GM12878 (cell line): ENCODE data around the gene RAD51B. TPM values are rescaled to one million over a fixed set of nuclear protein-coding genes. Genes with fewer than 3 reads are reported as not detected.

Experiments used
- ATAC-seq: fragments of 200-7000 bp; cut with Tn5 transposase; 3 replicates; pipeline ENCODE4 v1.9.1; 2020; ENCODE audit warnings: mild to moderate bottlenecking, moderate library complexity
- BruUV-seq: library from RNA; stranded (reverse); fragments of 400-500 nt; replicated peaks from 2 replicates; lab custom pipeline; 2021; lab: Mats Ljungman, UMichigan
- CTCF ChIA-PET: fragments of 300-600 bp; sonication (Branson Sonifier 250); formaldehyde crosslinking; extraction: SDS; loops from one replicate; lab custom pipeline; 2021; ENCODE audit warnings: inconsistent platforms; lab: Yijun Ruan, JAX
- POLR2A ChIA-PET: fragments of 350-600 bp; formaldehyde crosslinking; extraction: SDS; loops from one replicate; lab custom pipeline; 2021; ENCODE audit warnings: inconsistent platforms; lab: Charles Lee
- RAD21 ChIA-PET: fragments of 300-600 bp; sonication (Branson Sonifier 250); formaldehyde crosslinking; loops from one replicate; lab custom pipeline; 2023; ENCODE audit warnings: antibody characterized with exemption; ENCODE audit not compliant: unreplicated experiment; lab: Charles Lee
- SMC1A ChIA-PET: fragments of 300-600 bp; sonication (Branson Sonifier 250); formaldehyde crosslinking; loops from one replicate; lab custom pipeline; 2023; ENCODE audit not compliant: unreplicated experiment, uncharacterized antibody; lab: Charles Lee
- DNase-seq: peaks from one replicate; pipeline ENCODE4 v3.0.0-alpha.2; 2011; ENCODE audit warnings: low read depth, low spot score
- FAIRE-seq: peaks from 3 replicates; lab custom pipeline; 2011; peaks lifted over from hg19 to GRCh38; lab: Jason Lieb, UNC
- H2AFZ ChIP-seq: 2 replicates; pipeline ENCODE4 v1.6.0; 2011; ENCODE audit warnings: low read depth, low read length, control low read depth; ENCODE audit not compliant: control insufficient read depth
- H3K27ac ChIP-seq: 2 replicates; pipeline ENCODE4 v1.5.1; 2011; ENCODE audit warnings: control low read depth; ENCODE audit not compliant: control insufficient read depth, insufficient read depth
- H3K27me3 ChIP-seq, 2 experiments: replicated peaks in 1 of 2; 2 replicates each; pipeline versions ENCODE4 v1.6.0 to v1.6.1; 2011; ENCODE audit warnings: low read length in 1 of 2; ENCODE audit not compliant: control insufficient read depth in 2 of 2, insufficient read depth in 2 of 2
- H3K36me3 ChIP-seq, 2 experiments: 2 replicates each; pipeline ENCODE4 v1.5.1; 2011; ENCODE audit warnings: low read length in 1 of 2; ENCODE audit not compliant: control insufficient read depth in 2 of 2, insufficient read depth in 2 of 2
- H3K4me1 ChIP-seq: 2 replicates; pipeline ENCODE4 v1.6.1; 2011; ENCODE audit warnings: mild to moderate bottlenecking, low read length, moderate library complexity, mixed read lengths; ENCODE audit not compliant: control insufficient read depth, insufficient read depth
- H3K4me2 ChIP-seq: 2 replicates; pipeline ENCODE4 v1.6.0; 2011; ENCODE audit warnings: control low read depth; ENCODE audit not compliant: control insufficient read depth, insufficient read depth
- H3K4me3 ChIP-seq: fragments of 200-600 bp; sonication (generic); 2 replicates; pipeline ENCODE4 v1.5.1; 2016
- H3K79me2 ChIP-seq: 2 replicates; pipeline ENCODE4 v1.6.0; 2011; ENCODE audit warnings: low read length; ENCODE audit not compliant: control insufficient read depth, insufficient read depth
- H3K9ac ChIP-seq: 2 replicates; pipeline ENCODE4 v1.8.0; 2011; ENCODE audit warnings: low read length, control low read depth, mixed read lengths; ENCODE audit not compliant: control insufficient read depth, insufficient read depth
- H3K9me3 ChIP-seq: replicated peaks from 3 replicates; pipeline ENCODE4 v1.5.1; 2011; ENCODE audit warnings: mild to moderate bottlenecking, low read length; ENCODE audit not compliant: control insufficient read depth, insufficient read depth
- H4K20me1 ChIP-seq: 2 replicates; pipeline ENCODE4 v1.6.0; 2011; ENCODE audit not compliant: control insufficient read depth, insufficient read depth
- BCLAF1 ChIP-seq: fragments of 450-650 bp; IDR thresholded peaks from 2 replicates; pipeline ENCODE4 v1.6.1; 2017; ENCODE audit warnings: antibody characterized with exemption, mild to moderate bottlenecking, moderate library complexity
- FOXK2 ChIP-seq: fragments of 450-650 bp; IDR thresholded peaks from 2 replicates; pipeline ENCODE4 v1.6.1; 2017; ENCODE audit warnings: mild to moderate bottlenecking, moderate library complexity
- IRF4 ChIP-seq: IDR thresholded peaks from 2 replicates; pipeline ENCODE4 v1.6.1; 2011; ENCODE audit warnings: low read depth, low read length
- PBX3 ChIP-seq: IDR thresholded peaks from 2 replicates; pipeline ENCODE4 v1.6.1; 2011; ENCODE audit warnings: mild to moderate bottlenecking, low read depth, low read length, moderate library complexity; ENCODE audit not compliant: insufficient replicate concordance
- RAD51 ChIP-seq: fragments of 450-650 bp; IDR thresholded peaks from 2 replicates; pipeline ENCODE4 v1.6.1; 2016; ENCODE audit warnings: moderate library complexity, mild to moderate bottlenecking, inconsistent platforms
- SMAD1 ChIP-seq: fragments of 450-650 bp; IDR thresholded peaks from 2 replicates; pipeline ENCODE4 v1.6.1; 2018; ENCODE audit warnings: mild to moderate bottlenecking, low read depth; ENCODE audit not compliant: partially characterized antibody
- SMAD5 ChIP-seq: IDR thresholded peaks from 2 replicates; pipeline ENCODE4 v1.6.1; 2016; ENCODE audit warnings: antibody characterized with exemption, low read depth
- SUZ12 ChIP-seq: fragments of 200-600 bp; sonication (generic); IDR thresholded peaks from one replicate; pipeline ENCODE4 v1.6.1; 2018; ENCODE audit warnings: antibody characterized with exemption, mild to moderate bottlenecking; ENCODE audit not compliant: unreplicated experiment
- WGBS: methylation state at CpG from one replicate; pipeline ENCODE4 v1.1.6; 2016; ENCODE audit warnings: low lambda C conversion rate; ENCODE audit not compliant: insufficient replicate concordance, insufficient coverage; ENCODE audit errors: missing lambda C conversion rate; 5-methylcytosine and 5-hydroxymethylcytosine counted together
- in situ Hi-C: fragments of 300-500 bp; cut with MboI; formaldehyde crosslinking; loops from 9 replicates; pipeline ENCODE4 v1.14.3; 2018; ENCODE audit warnings: mixed read lengths
- intact Hi-C: fragments of 100-400 bp; cut with micrococcal nuclease; formaldehyde crosslinking; loops from one replicate; pipeline ENCODE4 v1.14.2; 2022; ENCODE audit not compliant: unreplicated experiment
- polyA plus RNA-seq, 11 experiments: library from polyadenylated mRNA; depleted of rRNA in 4 of 11; unstranded in 6 of 11; stranded (reverse) in 5 of 11; fragments of >200 nt; fragmentation: Nextera tagmentation in 4 of 11; fragmentation: Illumina TruSeq in 1 of 11; extraction: Ambion mirVana in 4 of 11; extraction: Trizol in 1 of 11; gene quantifications; 1 replicate in 1 of 11; 2 replicates in 10 of 11; pipeline versions ENCODE4 v1.2.1 to v1.2.3, GENCODE V29; 2011 to 2016; ENCODE audit warnings: inconsistent platforms in 2 of 11, missing spikeins in 2 of 11, low read depth in 1 of 11
- total RNA-seq, 4 experiments: library from RNA; depleted of rRNA in 3 of 4; stranded (reverse); fragments of >200 nt in 3 of 4; fragmentation: Illumina TruSeq in 1 of 4; extraction: Trizol in 1 of 4; gene quantifications; 2 replicates each; pipeline versions ENCODE4 v1.2.1 to v1.2.3, GENCODE V29; 2013 to 2021

RAD51B gene
- total and polyA plus RNA-seq, 10 of the 15 experiments (the other 5 are each of a cell fraction or from before 2014, with no cell fraction given), result 9.8 to 26.8 (median 21.3) TPM

GRCh38 chr14:68638141-68638999 is 818.8 kb downstream of the RAD51B start:
- DNase-seq (no peak), FAIRE-seq (no peak), ATAC-seq (no peak)
- ChIA-PET CTCF (no interaction called here), RAD21 (interaction anchor here (1.1 kb wide), 1 partner anchor 124 kb away, joined by 3 read pairs; no protein-coding TSS in a partner anchor), POLR2A (interaction anchor here (0.7 to 1.6 kb wide), 2 partner anchors 12 to 44 kb away, joined by 4 to 5 read pairs; no protein-coding TSS in a partner anchor), SMC1A (interaction anchor here (0.5 to 2.1 kb wide), 2 partner anchors 9 to 51 kb away, joined by 3 to 7 read pairs; no protein-coding TSS in a partner anchor)
- H3K79me2 ChIP-seq, result no peaks in the 10 kb centered on the region
- in situ Hi-C loops, result no loop called here
- no peak overlapping the region for H3K4me2 ChIP-seq
- H4K20me1 ChIP-seq, result no peaks in the 10 kb centered on the region
- BruUV-seq, result no TSS peak
- no peak overlapping the region for H3K9ac ChIP-seq
- no peak overlapping the region for H3K27ac ChIP-seq
- H3K4me3 ChIP-seq, result no peak overlapping the region
- TF ChIP-seq FOXK2 (no peak), IRF4 (no peak), SUZ12 (no peak), SMAD1 (no peak), RAD51 (no peak), BCLAF1 (no peak), SMAD5 (no peak), PBX3 (no peak)
- no peaks in the 10 kb centered on the region for H3K27me3 ChIP-seq
- WGBS, result 64% methylated on average over 12 of the region's 12 CpGs
- H3K4me1 ChIP-seq, result peaks cover 4% of the 10 kb centered on the region; the same call in 1 of the 2 replicates
- H3K36me3 ChIP-seq, result no peaks in the 10 kb centered on the region
- intact Hi-C loops, result no loop called here
- H3K9me3 ChIP-seq, result no peaks in the 10 kb centered on the region; the same call in 1 of the 3 replicates
- no peak overlapping the region for H2AFZ ChIP-seq
